Nucleus accumbens (tissue), 56 donors: Measurements from ENCODE around the gene PIK3AP1.

Source experiments
- DNase-seq, 56 donors: peaks; one replicate each; lab custom pipeline; 2025; lab: John Stamatoyannopoulos, UW

The PIK3AP1 gene

GRCh38 chr10:96676272-96677112, 43.8 kb downstream of the PIK3AP1 start:
- DNase-seq = no peak

- no peak for DNase-seq
Measured at GRCh38 chr10:96675846-96676245, 44.5 kb downstream of the PIK3AP1 start.

- peak in 9 of 56 donors; percentile 5 to 45 (median 12) for DNase-seq
Measured at GRCh38 chr10:96673318-96674099, 46.8 kb downstream of the PIK3AP1 start.

GRCh38 chr10:96672481-96673175, 47.7 kb downstream of the PIK3AP1 start:
- no peak for DNase-seq

- DNase-seq = no peak
Measured at GRCh38 chr10:96671211-96671890, 49.0 kb downstream of the PIK3AP1 start.

GRCh38 chr10:96670786-96671185, 49.5 kb downstream of the PIK3AP1 start:
- DNase-seq = no peak

- DNase-seq = no peak
Measured at GRCh38 chr10:96667401-96667800, 52.9 kb downstream of the PIK3AP1 start.

GRCh38 chr10:96666741-96667140, 53.6 kb downstream of the PIK3AP1 start:
- DNase-seq = no peak

- no peak for DNase-seq
Measured at GRCh38 chr10:96665306-96665705, 55.0 kb downstream of the PIK3AP1 start.

- no peak for DNase-seq
Measured at GRCh38 chr10:96664563-96664962, 55.8 kb downstream of the PIK3AP1 start.

GRCh38 chr10:96663797-96664196, 56.5 kb downstream of the PIK3AP1 start:
- no peak for DNase-seq

GRCh38 chr10:96661632-96662031, 58.7 kb downstream of the PIK3AP1 start:
- no peak for DNase-seq

GRCh38 chr10:96660297-96660696, 60.0 kb downstream of the PIK3AP1 start:
- DNase-seq = no peak

- no peak for DNase-seq
Measured at GRCh38 chr10:96658844-96659243, 61.5 kb downstream of the PIK3AP1 start.

GRCh38 chr10:96657385-96657784, 62.9 kb downstream of the PIK3AP1 start:
- DNase-seq = no peak

- DNase-seq = no peak
Measured at GRCh38 chr10:96656839-96657238, 63.5 kb downstream of the PIK3AP1 start.

- no peak for DNase-seq
Measured at GRCh38 chr10:96656198-96656577, 64.1 kb downstream of the PIK3AP1 start.

- DNase-seq = no peak
Measured at GRCh38 chr10:96655461-96656197, 64.7 kb downstream of the PIK3AP1 start.

- peak in 1 of 56 donors; percentile 6 for DNase-seq
Measured at GRCh38 chr10:96651998-96652431, 68.3 kb downstream of the PIK3AP1 start.

- DNase-seq = no peak
Measured at GRCh38 chr10:96650958-96651357, 69.4 kb downstream of the PIK3AP1 start.
